ENCODE data around the gene SLC9A3. TPM values are rescaled to one million over a fixed set of nuclear protein-coding genes. Genes with fewer than 3 reads are reported as not detected.

SLC9A3 gene
- total RNA-seq, 4 donors from 2014 or later = 3.7 to 5.9 (median 4.3) TPM

- peaks cover 80% of the 10 kb centered on the region for H3K27me3 ChIP-seq
- no peaks in the 10 kb centered on the region for H3K9me3 ChIP-seq
- no peak overlapping the region for H3K4me3 ChIP-seq
- peaks cover 22% of the 10 kb centered on the region for H3K4me1 ChIP-seq
- H3K36me3 ChIP-seq = no peaks in the 10 kb centered on the region
- DNase-seq (ENCODE audit: low spot score in 2 of 2) = no peak
- TF ChIP-seq CTCF (IDR thresholded peaks at IDR 0.05) = no peak
- no peak for TF ChIP-seq EP300 (IDR thresholded peaks at IDR 0.05)
- TF ChIP-seq POLR2AphosphoS5 (IDR thresholded peaks at IDR 0.05) = no peak
- TF ChIP-seq POLR2A (IDR thresholded peaks at IDR 0.05) = no peak
- H3K27ac ChIP-seq = no peak overlapping the region
- WGBS = 81% methylated on average over 13 of the region's 20 CpGs
These were observed 3.9 kb downstream of the SLC9A3 start for GRCh38 chr5:520196-520849.

- Histone ChIP-seq H3K4me1 (peaks cover 25% of the 10 kb centered on the region), H3K9me3 (no peaks in the 10 kb centered on the region), H3K36me3 (no peaks in the 10 kb centered on the region), H3K27ac (no peak overlapping the region), H3K27me3 (peaks cover 77% of the 10 kb centered on the region), H3K4me3 (no peak overlapping the region)
- WGBS = 41% methylated on average over 9 of the region's 10 CpGs
- DNase-seq (ENCODE audit: low spot score in 2 of 2) = no peak
- TF ChIP-seq EP300 (IDR thresholded peaks at IDR 0.05) = no peak
- TF ChIP-seq POLR2A (IDR thresholded peaks at IDR 0.05) = no peak
- TF ChIP-seq POLR2AphosphoS5 (IDR thresholded peaks at IDR 0.05) = no peak
- TF ChIP-seq CTCF (IDR thresholded peaks at IDR 0.05) = no peak
These were observed 5.5 kb downstream of the SLC9A3 start for GRCh38 chr5:518721-519120.

- WGBS = 92% methylated on average over 5 of the region's 5 CpGs
- Histone ChIP-seq H3K4me3 (no peak overlapping the region), H3K36me3 (no peaks in the 10 kb centered on the region), H3K27me3 (peaks cover 72% of the 10 kb centered on the region), H3K9me3 (no peaks in the 10 kb centered on the region), H3K27ac (no peak overlapping the region), H3K4me1 (peaks cover 23% of the 10 kb centered on the region)
- no peak for DNase-seq (ENCODE audit: low spot score in 2 of 2)
- TF ChIP-seq EP300 (IDR thresholded peaks at IDR 0.05) = no peak
- no peak for TF ChIP-seq POLR2A (IDR thresholded peaks at IDR 0.05)
- TF ChIP-seq CTCF (IDR thresholded peaks at IDR 0.05) = no peak
- TF ChIP-seq POLR2AphosphoS5 (IDR thresholded peaks at IDR 0.05) = no peak
These were observed 6.6 kb downstream of the SLC9A3 start for GRCh38 chr5:517535-518100.

GRCh38 chr5:516980-517379, 7.3 kb downstream of the SLC9A3 start:
- TF ChIP-seq EP300 (IDR thresholded peaks at IDR 0.05) (no peak), CTCF (IDR thresholded peaks at IDR 0.05) (no peak), POLR2A (IDR thresholded peaks at IDR 0.05) (no peak), POLR2AphosphoS5 (IDR thresholded peaks at IDR 0.05) (no peak)
- Histone ChIP-seq H3K9me3 (no peaks in the 10 kb centered on the region), H3K4me1 (peaks cover 23% of the 10 kb centered on the region), H3K27ac (peak overlapping the region; percentile 46), H3K4me3 (no peak overlapping the region), H3K27me3 (peaks cover 66% of the 10 kb centered on the region), H3K36me3 (no peaks in the 10 kb centered on the region)
- WGBS = 88% methylated on average over 3 of the region's 3 CpGs
- no peak for DNase-seq (ENCODE audit: low spot score in 2 of 2)

GRCh38 chr5:516338-516925, 7.8 kb downstream of the SLC9A3 start:
- Histone ChIP-seq H3K4me1 (peaks cover 23% of the 10 kb centered on the region), H3K9me3 (no peaks in the 10 kb centered on the region)

More at GRCh38 chr5:516338-516925, 7.8 kb downstream of the SLC9A3 start:
- Histone ChIP-seq H3K27me3 (peaks cover 63% of the 10 kb centered on the region), H3K27ac (peak overlapping the region; percentile 46), H3K36me3 (no peaks in the 10 kb centered on the region), H3K4me3 (no peak overlapping the region)
- no peak for DNase-seq (ENCODE audit: low spot score in 2 of 2)
- peak in 1 of 3 donors; percentile 38 for TF ChIP-seq POLR2AphosphoS5 (IDR thresholded peaks at IDR 0.05)
- TF ChIP-seq POLR2A (IDR thresholded peaks at IDR 0.05) = no peak
- WGBS = 39% methylated on average over 7 of the region's 10 CpGs
